ENCODE results near the gene ZNRF1. TPM values are rescaled to one million over a fixed set of nuclear protein-coding genes. Genes with fewer than 3 reads are reported as not detected.

Gene ZNRF1
- polyA plus RNA-seq, 5 donors = 40.9 to 55.2 (median 48.4) TPM

- DNase-seq = no peak
Observed at GRCh38 chr16:75139498-75139897, 140.7 kb downstream of the ZNRF1 start.

- no peak for DNase-seq
Observed at GRCh38 chr16:75143941-75144340, 145.1 kb downstream of the ZNRF1 start.

DNA sequence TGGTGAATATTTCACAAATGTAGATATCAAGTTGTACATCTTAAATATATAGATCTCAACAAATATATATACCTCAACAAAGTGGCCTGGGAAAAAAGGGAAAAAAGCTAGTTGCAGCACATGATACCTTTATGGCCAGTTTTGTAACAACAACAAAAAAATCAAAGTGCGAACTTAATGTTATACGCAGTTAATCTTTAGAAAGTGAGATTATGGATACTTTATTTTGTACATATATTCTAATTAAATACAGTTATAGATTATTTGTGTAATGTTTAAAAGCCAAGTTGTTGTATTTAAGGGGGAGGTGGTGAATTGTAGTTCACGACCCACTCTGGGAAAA is 149.1 kb downstream of the ZNRF1 start:
- no peak for DNase-seq

DNA sequence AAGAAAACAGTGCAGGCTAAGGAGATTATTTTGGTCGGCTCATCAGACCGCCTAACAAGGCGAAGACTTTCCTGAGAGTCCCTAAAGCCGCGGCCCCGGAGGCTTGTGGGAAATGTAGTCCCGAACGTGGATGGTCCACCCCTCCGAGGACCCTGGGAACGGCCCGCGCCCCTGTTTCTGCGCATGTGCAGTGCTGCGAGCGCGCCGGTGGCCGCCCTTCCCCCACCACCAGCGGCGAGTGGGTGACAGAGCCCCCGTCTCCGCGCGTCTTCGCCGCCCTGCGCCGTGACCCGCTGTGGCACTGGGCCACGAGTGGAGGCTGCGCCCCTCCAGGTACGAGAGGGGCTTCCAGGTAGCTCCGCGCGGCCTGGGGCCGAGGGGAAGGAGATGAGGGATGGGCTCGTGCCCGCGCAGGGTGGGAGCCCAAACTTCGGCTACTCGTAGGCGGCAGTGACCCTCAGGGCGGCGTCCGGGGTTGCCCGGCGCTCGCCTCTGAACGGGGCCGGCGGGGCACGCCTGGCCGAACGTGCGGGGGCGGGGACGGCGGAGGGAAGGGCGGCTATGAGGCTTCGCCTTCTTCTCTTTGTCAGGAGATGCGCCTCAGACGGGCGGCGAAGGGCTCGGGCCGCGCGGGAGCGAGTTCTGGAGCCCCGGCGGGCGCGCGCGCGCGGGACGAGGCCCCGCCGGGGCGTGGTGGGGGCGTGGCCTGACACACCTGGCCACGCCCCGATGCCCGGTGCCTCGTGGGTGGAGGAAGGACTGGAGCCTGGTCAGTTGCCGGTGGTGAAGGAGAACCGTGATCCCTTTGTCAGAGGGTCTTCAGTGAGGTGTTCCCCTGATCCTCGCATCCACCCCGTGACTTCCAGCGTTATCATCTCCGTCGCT is 149.7 kb downstream of the ZNRF1 start, which contains the start of gene ZFP1:
Gene ZFP1 (plus strand): TSS at position 214 of the 885 bp plus-strand sequence. CDS start 4,428 bp downstream, outside the sequence.
- DNase-seq = peak; percentile 92 to 93

DNA sequence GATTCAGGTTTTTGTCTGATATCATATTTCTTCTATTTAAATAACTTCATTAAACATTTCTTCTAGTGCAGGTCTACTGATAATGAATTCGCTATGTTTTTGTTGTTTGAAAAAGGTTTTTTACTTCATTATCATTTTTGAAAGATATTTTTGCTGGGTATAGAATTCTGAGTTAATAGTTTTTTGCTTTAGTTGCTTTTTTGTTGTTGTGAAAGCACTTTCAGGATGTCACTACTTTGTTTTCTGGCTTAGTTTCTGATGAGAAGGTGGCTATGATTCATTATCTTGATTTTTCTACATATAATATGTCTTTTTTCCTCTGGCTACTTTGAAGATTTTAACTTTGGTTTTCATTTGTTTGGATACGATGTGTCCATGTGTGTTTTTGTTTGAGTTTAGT is 153.0 kb downstream of the ZNRF1 start:
- no peak for DNase-seq

GRCh38 chr16:75152635-75153034 is 153.8 kb downstream of the ZNRF1 start:
- DNase-seq = no peak

DNA sequence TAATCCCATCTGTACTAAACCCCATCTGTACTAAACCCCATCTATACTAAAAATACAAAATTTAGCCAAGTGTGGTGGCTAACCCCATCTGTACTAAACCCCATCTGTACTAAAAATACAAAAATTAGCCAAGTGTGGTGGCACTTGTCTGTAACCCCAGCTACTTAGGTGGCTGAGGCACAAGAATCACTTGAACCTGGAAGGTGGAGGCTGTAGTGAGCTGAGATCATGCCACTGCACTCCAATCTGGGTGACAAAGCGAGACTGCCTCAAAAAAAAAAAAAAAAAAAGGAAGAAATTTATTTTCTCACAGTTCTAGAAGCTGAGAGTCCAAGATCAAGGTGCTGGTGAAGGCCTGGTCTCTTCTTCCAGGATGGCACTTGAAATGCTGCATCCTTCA is 161.6 kb downstream of the ZNRF1 start:
- no peak for DNase-seq

Other genes starting within 250 kb of the ZNRF1 start
- 1 to 10 TPM; 3.4 to 5.5 (median 4.4) TPM for gene FA2H, start 224.2 kb upstream of the ZNRF1 start, polyA plus RNA-seq (ENCODE audit: insufficient read depth in 1 of 5, insufficient read length in 5 of 5, low replicate concordance in 1 of 5)
- gene WDR59, start 13.9 kb upstream of the ZNRF1 start, polyA plus RNA-seq (ENCODE audit: insufficient read depth in 1 of 5, insufficient read length in 5 of 5, low replicate concordance in 1 of 5) = 100 to 1,000 TPM in 2 of 5 donors, 10 to 100 TPM in 3; 86.0 to 125 (median 95.3) TPM
- 1 to 10 TPM; 1.7 to 3.4 (median 3.1) TPM for gene LDHD, start 117.8 kb downstream of the ZNRF1 start, polyA plus RNA-seq (ENCODE audit: insufficient read depth in 1 of 5, insufficient read length in 5 of 5, low replicate concordance in 1 of 5)
- 10 to 100 TPM; 18.6 to 30.5 (median 22.0) TPM for gene ZFP1, start 149.5 kb downstream of the ZNRF1 start, polyA plus RNA-seq (ENCODE audit: insufficient read depth in 1 of 5, insufficient read length in 5 of 5, low replicate concordance in 1 of 5)
- gene CTRB2, start 208.1 kb downstream of the ZNRF1 start, polyA plus RNA-seq (ENCODE audit: insufficient read depth in 1 of 5, insufficient read length in 5 of 5, low replicate concordance in 1 of 5) = not detected
- under 1 TPM in 2 of 5 donors, not detected in 3; 0.09 to 0.12 TPM for gene CTRB1, start 220.0 kb downstream of the ZNRF1 start, polyA plus RNA-seq (ENCODE audit: insufficient read depth in 1 of 5, insufficient read length in 5 of 5, low replicate concordance in 1 of 5)